Esophagus muscularis mucosa (tissue), 3 donors: ENCODE data around the gene ARHGAP15.

Experiments used
- CTCF ChIP-seq, 3 experiments: fragments of 200-600 bp in 2 of 3; fragments of 450-650 bp in 1 of 3; sonication (generic) in 2 of 3; IDR thresholded peaks; one replicate each; pipeline ENCODE4 v1.5.1; 2017 to 2019; ENCODE audit warnings: antibody characterized with exemption in 3 of 3, mild to moderate bottlenecking in 2 of 3, moderate library complexity in 1 of 3
- POLR2A ChIP-seq: fragments of 450-650 bp; IDR thresholded peaks from one replicate; pipeline ENCODE4 v1.6.1; 2017; ENCODE audit warnings: antibody characterized with exemption, moderate library complexity, mild to moderate bottlenecking, low read depth

GRCh38 chr2:143390171-143390570 lies 261.0 kb downstream of the ARHGAP15 start:
- no peak for TF ChIP-seq CTCF (IDR thresholded peaks at IDR 0.05)
- no peak for TF ChIP-seq POLR2A
